SK-N-MC (cell line): ENCODE measurements around the gene LIFR.

Experiments used
- EZH2 ChIP-seq: fragments of 200-600 bp; sonication (generic); IDR thresholded peaks from one replicate; pipeline ENCODE4 v1.6.1; 2017; ENCODE audit warnings: antibody characterized with exemption
- POLR2AphosphoS5 ChIP-seq: IDR thresholded peaks from 2 replicates; pipeline ENCODE4 v1.6.1; 2012; ENCODE audit warnings: mild to moderate bottlenecking, low read depth, low read length, borderline replicate concordance

- no peak for TF ChIP-seq EZH2
- peak; percentile 75 for TF ChIP-seq POLR2AphosphoS5
Observed at GRCh38 chr5:38556599-38557307, at the start of gene LIFR.
